Fibroblast of villous mesenchyme (primary cell): ENCODE results near the gene HLA-F. TPM values are rescaled to one million over a fixed set of nuclear protein-coding genes. Genes with fewer than 3 reads are reported as not detected.
A peak's percentile ranks its signal among the peaks of the same experiment; 100 is the strongest.

Source experiments
- DNase-seq: peaks from one replicate; pipeline ENCODE4 v3.0.0-alpha.2; 2010; ENCODE audit warnings: low read depth
- H3K4me3 ChIP-seq: 2 replicates; pipeline ENCODE4 v1.5.1; 2011; ENCODE audit warnings: low read depth, mild to moderate bottlenecking, low read length
- CTCF ChIP-seq: IDR thresholded peaks from 2 replicates; pipeline ENCODE4 v1.5.1; 2012; ENCODE audit warnings: low read depth, mild to moderate bottlenecking, low read length; ENCODE audit not compliant: insufficient read depth
- total RNA-seq: library from RNA; depleted of rRNA; stranded (reverse); fragments of >200 nt; gene quantifications from 2 replicates; pipeline ENCODE4 v1.2.3, GENCODE V29; 2012

HLA-F gene
- total RNA-seq, 1 donor, result 27.2 TPM

GRCh38 chr6:29680904-29681303 lies 42.3 kb upstream of the HLA-F start, which contains the start of gene ZFP57:
ZFP57 (minus strand) TSS chr6:29681152; CDS start chr6:29677003, 4,149 bp downstream.
- no peak for DNase-seq
- H3K4me3 ChIP-seq, result no peak within 1 kb of the TSS
- TF ChIP-seq CTCF, result no peak

DNA sequence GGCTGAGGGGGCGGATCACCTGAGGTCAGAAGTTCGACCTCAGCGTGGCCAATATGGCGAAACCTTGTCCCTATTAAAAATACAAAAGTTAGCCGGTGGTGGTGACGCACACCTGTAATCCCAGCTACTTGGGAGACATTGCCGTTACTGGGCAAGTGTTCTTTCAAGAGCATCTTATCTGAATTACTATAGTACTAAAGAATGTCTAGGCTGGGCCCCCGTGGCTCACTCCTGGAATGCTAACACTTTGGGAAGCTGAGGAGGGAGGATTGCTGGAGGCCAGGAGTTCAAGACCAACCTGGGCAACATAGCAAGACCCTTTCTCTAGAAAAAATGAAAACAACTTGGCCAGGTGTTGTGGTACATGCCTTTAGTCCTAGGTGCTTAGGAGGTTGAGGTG lies 41.4 kb upstream of the HLA-F start:
- TF ChIP-seq CTCF, result no peak
- no peak overlapping the region for H3K4me3 ChIP-seq
- DNase-seq, result no peak

- no peak overlapping the region for H3K4me3 ChIP-seq
- DNase-seq, result no peak
- no peak for TF ChIP-seq CTCF
Observed at GRCh38 chr6:29685718-29686326, 37.4 kb upstream of the HLA-F start.

DNA sequence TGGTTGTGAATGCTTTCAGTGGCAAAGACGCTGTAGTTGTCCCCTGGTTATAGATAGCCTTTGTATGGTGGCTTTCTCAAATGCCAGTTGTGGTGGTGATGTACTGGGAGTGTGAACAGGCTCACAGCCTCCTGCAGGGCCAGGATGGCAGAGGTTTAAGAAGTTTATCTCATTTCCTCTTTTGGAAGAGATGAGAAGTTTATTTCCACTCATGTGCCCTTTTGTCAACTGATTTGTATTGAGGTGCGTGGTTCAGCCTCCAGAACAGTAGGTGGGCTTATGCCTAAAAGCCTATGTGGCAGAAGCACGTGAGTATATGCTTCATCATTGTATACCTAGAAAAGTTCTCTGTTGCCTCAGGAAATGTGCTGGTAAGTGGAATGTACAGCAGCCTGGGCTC lies 28.6 kb upstream of the HLA-F start:
- H3K4me3 ChIP-seq, result no peak overlapping the region
- no peak for DNase-seq
- no peak for TF ChIP-seq CTCF

GRCh38 chr6:29696147-29697125 lies 26.8 kb upstream of the HLA-F start:
- peak; percentile 58 for TF ChIP-seq CTCF
- H3K4me3 ChIP-seq, result no peak overlapping the region
- DNase-seq, result peak; percentile 6

GRCh38 chr6:29702519-29703103 lies 20.6 kb upstream of the HLA-F start:
- no peak overlapping the region for H3K4me3 ChIP-seq
- peak; percentile 22 for DNase-seq
- peak; percentile 73 for TF ChIP-seq CTCF
